DND-41 (cell line): Measurements from ENCODE around the gene CITED2.

ENCODE experiments used
- EZH2 ChIP-seq: IDR thresholded peaks from 3 replicates; pipeline ENCODE4 v1.6.1; 2012; ENCODE audit warnings: borderline replicate concordance, low read depth, mild to moderate bottlenecking, moderate library complexity, low read length, inconsistent platforms; ENCODE audit not compliant: severe bottlenecking
- TF ChIP-seq, protein P1 (sequence below): IDR thresholded peaks from 2 replicates; pipeline ENCODE4 v1.5.1; 2012; ENCODE audit warnings: borderline replicate concordance, low read length, moderate library complexity, mild to moderate bottlenecking; ENCODE audit not compliant: poor library complexity, severe bottlenecking; ENCODE audit errors: extremely low read depth

- TF ChIP-seq, protein P1, sequence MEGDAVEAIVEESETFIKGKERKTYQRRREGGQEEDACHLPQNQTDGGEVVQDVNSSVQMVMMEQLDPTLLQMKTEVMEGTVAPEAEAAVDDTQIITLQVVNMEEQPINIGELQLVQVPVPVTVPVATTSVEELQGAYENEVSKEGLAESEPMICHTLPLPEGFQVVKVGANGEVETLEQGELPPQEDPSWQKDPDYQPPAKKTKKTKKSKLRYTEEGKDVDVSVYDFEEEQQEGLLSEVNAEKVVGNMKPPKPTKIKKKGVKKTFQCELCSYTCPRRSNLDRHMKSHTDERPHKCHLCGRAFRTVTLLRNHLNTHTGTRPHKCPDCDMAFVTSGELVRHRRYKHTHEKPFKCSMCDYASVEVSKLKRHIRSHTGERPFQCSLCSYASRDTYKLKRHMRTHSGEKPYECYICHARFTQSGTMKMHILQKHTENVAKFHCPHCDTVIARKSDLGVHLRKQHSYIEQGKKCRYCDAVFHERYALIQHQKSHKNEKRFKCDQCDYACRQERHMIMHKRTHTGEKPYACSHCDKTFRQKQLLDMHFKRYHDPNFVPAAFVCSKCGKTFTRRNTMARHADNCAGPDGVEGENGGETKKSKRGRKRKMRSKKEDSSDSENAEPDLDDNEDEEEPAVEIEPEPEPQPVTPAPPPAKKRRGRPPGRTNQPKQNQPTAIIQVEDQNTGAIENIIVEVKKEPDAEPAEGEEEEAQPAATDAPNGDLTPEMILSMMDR: no peak
- TF ChIP-seq EZH2: no peak
These were observed 17.3 kb upstream of the CITED2 start for GRCh38 chr6:139391709-139392108.
